HEK293T (cell line): Measurements from ENCODE around the gene LYSET.

Experiments
- BHLHE40 ChIP-seq: fragments of 450-650 bp; IDR thresholded peaks from 2 replicates; pipeline ENCODE4 v1.6.1; 2016; ENCODE audit warnings: mild to moderate bottlenecking, moderate library complexity, borderline replicate concordance
- FOXK2 ChIP-seq: fragments of 450-650 bp; IDR thresholded peaks from 2 replicates; pipeline ENCODE4 v1.6.1; 2016; ENCODE audit warnings: mild to moderate bottlenecking
- FOXM1 ChIP-seq: fragments of 450-650 bp; IDR thresholded peaks from 2 replicates; pipeline ENCODE4 v1.6.1; 2017; ENCODE audit warnings: mild to moderate bottlenecking, borderline replicate concordance
- HDGF ChIP-seq: fragments of 450-650 bp; IDR thresholded peaks from 2 replicates; pipeline ENCODE4 v1.6.1; 2017; ENCODE audit warnings: antibody characterized with exemption, borderline replicate concordance
- PKNOX1 ChIP-seq: fragments of 450-650 bp; IDR thresholded peaks from 2 replicates; pipeline ENCODE4 v1.6.1; 2016
- SUZ12 ChIP-seq: fragments of 450-650 bp; IDR thresholded peaks from 2 replicates; pipeline ENCODE4 v1.6.1; 2016; ENCODE audit warnings: mild to moderate bottlenecking
- TARDBP ChIP-seq: fragments of 450-650 bp; IDR thresholded peaks from 2 replicates; pipeline ENCODE4 v1.6.1; 2016
- ZNF384 ChIP-seq: fragments of 450-650 bp; IDR thresholded peaks from 2 replicates; pipeline ENCODE4 v1.6.1; 2016

- TF ChIP-seq FOXK2 (no peak), BHLHE40 (no peak), PKNOX1 (no peak), SUZ12 (no peak), HDGF (no peak), TARDBP (no peak), FOXM1 (no peak), ZNF384 (no peak)
Observed at GRCh38 chr14:93156693-93157369, 28.3 kb upstream of the LYSET start.
